HepG2 (cell line): ENCODE results near the gene VKORC1. TPM values are rescaled to one million over a fixed set of nuclear protein-coding genes. Genes with fewer than 3 reads are reported as not detected.

Experiments
- AKAP8 ChIP-seq: sonication (generic); formaldehyde crosslinking; IDR thresholded peaks from 2 replicates; pipeline ENCODE4 v1.5.1; 2020; ENCODE audit warnings: mild to moderate bottlenecking, missing genetic modification reagents
- FOXK2 ChIP-seq: fragments of 450-650 bp; IDR thresholded peaks from 2 replicates; pipeline ENCODE4 v1.6.1; 2016
- HNRNPL ChIP-seq: fragments of 200-400 bp; formaldehyde crosslinking; IDR thresholded peaks from 2 replicates; pipeline ENCODE4 v1.6.1; 2017; ENCODE audit warnings: mild to moderate bottlenecking, low read depth, low read length
- HOXA5 ChIP-seq: sonication (generic); formaldehyde crosslinking; IDR thresholded peaks from 2 replicates; pipeline ENCODE4 v1.4.0; 2020; ENCODE audit warnings: missing genetic modification reagents
- KDM4B ChIP-seq: sonication (generic); formaldehyde crosslinking; IDR thresholded peaks from 2 replicates; pipeline ENCODE4 v1.4.0; 2020; ENCODE audit warnings: missing genetic modification reagents
- MTF2 ChIP-seq: sonication (generic); formaldehyde crosslinking; IDR thresholded peaks from 2 replicates; pipeline ENCODE4 v1.5.0; 2020; ENCODE audit warnings: missing genetic modification reagents, borderline replicate concordance
- NCOA2 ChIP-seq: sonication (generic); formaldehyde crosslinking; IDR thresholded peaks from 2 replicates; pipeline ENCODE4 v1.8.0; 2022; ENCODE audit warnings: inconsistent platforms
- POLR2A ChIP-seq, 2 experiments: IDR thresholded peaks; 2 replicates each; pipeline ENCODE4 v1.6.1; 2011; ENCODE audit warnings: low read depth in 2 of 2, low read length in 2 of 2, mild to moderate bottlenecking in 1 of 2, moderate library complexity in 1 of 2; ENCODE audit not compliant: insufficient read depth in 1 of 2
- STAT5B ChIP-seq: sonication (generic); formaldehyde crosslinking; IDR thresholded peaks from 2 replicates; pipeline ENCODE4 v1.4.0; 2020; ENCODE audit warnings: missing genetic modification reagents
- TEAD2 ChIP-seq: sonication (generic); formaldehyde crosslinking; IDR thresholded peaks from 2 replicates; pipeline ENCODE4 v1.9.0; 2021; ENCODE audit warnings: missing genetic modification reagents
- ZFP36 ChIP-seq: fragments of 150-350 bp; IDR thresholded peaks from 2 replicates; pipeline ENCODE4 v1.6.1; 2018; ENCODE audit warnings: borderline replicate concordance, low read length, low read depth; ENCODE audit not compliant: partially characterized antibody
- ZNF20 ChIP-seq: sonication (generic); formaldehyde crosslinking; IDR thresholded peaks from 2 replicates; pipeline ENCODE4 v1.4.0; 2020; ENCODE audit warnings: mild to moderate bottlenecking, moderate library complexity, missing genetic modification reagents
- ZNF30 ChIP-seq: sonication (generic); formaldehyde crosslinking; IDR thresholded peaks from 2 replicates; pipeline ENCODE4 v1.5.0; 2020; ENCODE audit warnings: mild to moderate bottlenecking, missing genetic modification reagents
- ZNF343 ChIP-seq: sonication (generic); formaldehyde crosslinking; IDR thresholded peaks from 2 replicates; pipeline ENCODE4 v1.4.0; 2020; ENCODE audit warnings: mild to moderate bottlenecking, missing genetic modification reagents
- ZNF354B ChIP-seq: sonication (generic); formaldehyde crosslinking; IDR thresholded peaks from 2 replicates; pipeline ENCODE4 v1.8.0; 2022; ENCODE audit warnings: mild to moderate bottlenecking, missing genetic modification reagents
- ZNF629 ChIP-seq: sonication (generic); formaldehyde crosslinking; conservative IDR thresholded peaks from 2 replicates; pipeline ENCODE4 v1.5.0; 2020; ENCODE audit warnings: missing genetic modification reagents
- ZZZ3 ChIP-seq: sonication (generic); formaldehyde crosslinking; IDR thresholded peaks from 2 replicates; pipeline ENCODE4 v1.4.0; 2020; ENCODE audit warnings: missing genetic modification reagents, mild to moderate bottlenecking, borderline replicate concordance
- polyA plus RNA-seq, 8 experiments: library from polyadenylated mRNA; depleted of rRNA in 3 of 8; stranded (reverse) in 7 of 8; unstranded in 1 of 8; fragments of >200 nt; fragmentation: Illumina TruSeq in 4 of 8; extraction: Trizol in 4 of 8; gene quantifications; 2 replicates each; pipeline versions ENCODE4 v1.2.1 to v1.2.3, GENCODE V29; 2011 to 2016; ENCODE audit warnings: low read depth in 4 of 8, missing spikeins in 1 of 8, mixed read lengths in 1 of 8; ENCODE audit not compliant: insufficient read depth in 1 of 8
- total RNA-seq, 5 experiments: library from RNA; depleted of rRNA; stranded (reverse); fragments of >200 nt; fragmentation: Illumina TruSeq; extraction: Trizol; gene quantifications; 2 replicates each; pipeline ENCODE4 v1.2.3, GENCODE V29; 2016; ENCODE audit warnings: low read depth in 1 of 5
- TF ChIP-seq, protein P1 (sequence below): sonication (generic); formaldehyde crosslinking; IDR thresholded peaks from 2 replicates; pipeline ENCODE4 v1.5.1; 2020; ENCODE audit warnings: mild to moderate bottlenecking, missing genetic modification reagents, moderate library complexity
- TF ChIP-seq, protein P2 (sequence below), 2 experiments: sonication (generic) in 1 of 2; formaldehyde crosslinking in 1 of 2; IDR thresholded peaks; 2 replicates each; pipeline versions ENCODE4 v1.5.1 to v1.6.1; 2011 to 2020; ENCODE audit warnings: borderline replicate concordance in 1 of 2, low read depth in 1 of 2, low read length in 1 of 2, mild to moderate bottlenecking in 1 of 2, missing genetic modification reagents in 1 of 2, moderate library complexity in 1 of 2
- TF ChIP-seq, protein P3 (sequence below): sonication (generic); formaldehyde crosslinking; IDR thresholded peaks from 2 replicates; pipeline ENCODE4; 2020; ENCODE audit warnings: missing genetic modification reagents, mild to moderate bottlenecking, borderline replicate concordance
- TF ChIP-seq, protein P4 (sequence below): sonication (generic); formaldehyde crosslinking; IDR thresholded peaks from 2 replicates; pipeline ENCODE4 v1.4.0; 2020; ENCODE audit warnings: missing genetic modification reagents
- TF ChIP-seq, protein P5 (sequence below): sonication (generic); formaldehyde crosslinking; IDR thresholded peaks from 2 replicates; pipeline ENCODE4 v1.4.0; 2020; ENCODE audit warnings: mild to moderate bottlenecking, missing genetic modification reagents

VKORC1 gene
- total and polyA plus RNA-seq, 2 of the 13 experiments (the other 11 are each of a cell fraction or from before 2014, with no cell fraction given), result 141 to 615 TPM

DNA sequence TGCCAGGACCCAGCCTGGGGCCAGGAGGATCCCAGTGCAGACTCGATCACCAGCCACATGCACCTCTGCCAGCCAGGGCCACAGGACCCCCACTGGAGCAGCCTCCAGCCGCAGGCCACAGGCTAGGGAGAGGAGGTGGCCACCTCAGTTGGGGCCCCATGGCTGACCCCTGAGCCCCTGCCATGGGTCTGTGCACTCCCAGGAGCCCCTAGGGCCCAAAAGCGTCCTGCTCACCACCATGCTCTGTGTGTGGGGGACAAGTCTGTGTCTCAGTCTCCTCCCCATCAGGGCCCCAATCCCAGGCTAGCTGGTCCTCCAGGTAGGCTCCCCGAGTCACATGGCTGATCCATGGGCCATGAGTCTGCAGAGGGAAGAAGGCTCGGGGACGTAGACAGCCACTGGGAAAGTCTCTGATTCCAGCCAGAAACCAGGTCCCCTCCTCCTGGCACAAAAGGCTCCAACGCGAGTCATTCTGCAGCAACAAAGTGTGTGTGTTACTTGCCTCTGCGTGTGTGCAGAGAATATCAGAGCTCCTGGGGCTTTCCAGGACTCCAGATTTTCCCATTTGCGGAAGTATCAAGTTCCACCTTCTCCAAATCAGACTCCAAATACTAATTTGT is 47.0 kb upstream of the VKORC1 start (continued):
- TF ChIP-seq POLR2A (IDR thresholded peaks at IDR 0.05; ENCODE audit: insufficient read depth in 1 of 2, low read depth in 2 of 2, low read length in 2 of 2) (no peak; a peak in 1 of 4 replicates), AKAP8 (CRISPR knock-in tag) (0 out of 2 replicates have a peak, but pooled peaks have one; percentile 6), ZZZ3 (no peak), FOXK2 (no peak), ZFP36 (no peak), MTF2 (CRISPR knock-in tag) (no peak; the same call in 1 of the 2 replicates), ZNF343 (CRISPR knock-in tag) (no peak), KDM4B (peak; percentile 21; the same call in 1 of the 2 replicates), ZNF30 (CRISPR knock-in tag) (no peak), TEAD2 (CRISPR knock-in tag) (no peak), HOXA5 (CRISPR knock-in tag) (no peak), NCOA2 (CRISPR knock-in tag) (0 out of 2 replicates have a peak, but pooled peaks have one; percentile 2), STAT5B (CRISPR knock-in tag) (peak; percentile 68; the same call in 1 of the 2 replicates), ZNF629 (no peak), ZNF354B (CRISPR knock-in tag) (no peak), ZNF20 (CRISPR knock-in tag) (no peak), HNRNPL (no peak)
- TF ChIP-seq, protein P1, sequence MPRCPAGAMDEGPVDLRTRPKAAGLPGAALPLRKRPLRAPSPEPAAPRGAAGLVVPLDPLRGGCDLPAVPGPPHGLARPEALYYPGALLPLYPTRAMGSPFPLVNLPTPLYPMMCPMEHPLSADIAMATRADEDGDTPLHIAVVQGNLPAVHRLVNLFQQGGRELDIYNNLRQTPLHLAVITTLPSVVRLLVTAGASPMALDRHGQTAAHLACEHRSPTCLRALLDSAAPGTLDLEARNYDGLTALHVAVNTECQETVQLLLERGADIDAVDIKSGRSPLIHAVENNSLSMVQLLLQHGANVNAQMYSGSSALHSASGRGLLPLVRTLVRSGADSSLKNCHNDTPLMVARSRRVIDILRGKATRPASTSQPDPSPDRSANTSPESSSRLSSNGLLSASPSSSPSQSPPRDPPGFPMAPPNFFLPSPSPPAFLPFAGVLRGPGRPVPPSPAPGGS (CRISPR knock-in tag), result no peak
- TF ChIP-seq, protein P2, sequence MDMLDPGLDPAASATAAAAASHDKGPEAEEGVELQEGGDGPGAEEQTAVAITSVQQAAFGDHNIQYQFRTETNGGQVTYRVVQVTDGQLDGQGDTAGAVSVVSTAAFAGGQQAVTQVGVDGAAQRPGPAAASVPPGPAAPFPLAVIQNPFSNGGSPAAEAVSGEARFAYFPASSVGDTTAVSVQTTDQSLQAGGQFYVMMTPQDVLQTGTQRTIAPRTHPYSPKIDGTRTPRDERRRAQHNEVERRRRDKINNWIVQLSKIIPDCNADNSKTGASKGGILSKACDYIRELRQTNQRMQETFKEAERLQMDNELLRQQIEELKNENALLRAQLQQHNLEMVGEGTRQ (IDR thresholded peaks at IDR 0.05; ENCODE audit: low read depth, low read length), result no peak
- TF ChIP-seq, protein P2 (CRISPR knock-in tag; IDR thresholded peaks at IDR 0.05; ENCODE audit: borderline replicate concordance), result no peak
- TF ChIP-seq, protein P3, sequence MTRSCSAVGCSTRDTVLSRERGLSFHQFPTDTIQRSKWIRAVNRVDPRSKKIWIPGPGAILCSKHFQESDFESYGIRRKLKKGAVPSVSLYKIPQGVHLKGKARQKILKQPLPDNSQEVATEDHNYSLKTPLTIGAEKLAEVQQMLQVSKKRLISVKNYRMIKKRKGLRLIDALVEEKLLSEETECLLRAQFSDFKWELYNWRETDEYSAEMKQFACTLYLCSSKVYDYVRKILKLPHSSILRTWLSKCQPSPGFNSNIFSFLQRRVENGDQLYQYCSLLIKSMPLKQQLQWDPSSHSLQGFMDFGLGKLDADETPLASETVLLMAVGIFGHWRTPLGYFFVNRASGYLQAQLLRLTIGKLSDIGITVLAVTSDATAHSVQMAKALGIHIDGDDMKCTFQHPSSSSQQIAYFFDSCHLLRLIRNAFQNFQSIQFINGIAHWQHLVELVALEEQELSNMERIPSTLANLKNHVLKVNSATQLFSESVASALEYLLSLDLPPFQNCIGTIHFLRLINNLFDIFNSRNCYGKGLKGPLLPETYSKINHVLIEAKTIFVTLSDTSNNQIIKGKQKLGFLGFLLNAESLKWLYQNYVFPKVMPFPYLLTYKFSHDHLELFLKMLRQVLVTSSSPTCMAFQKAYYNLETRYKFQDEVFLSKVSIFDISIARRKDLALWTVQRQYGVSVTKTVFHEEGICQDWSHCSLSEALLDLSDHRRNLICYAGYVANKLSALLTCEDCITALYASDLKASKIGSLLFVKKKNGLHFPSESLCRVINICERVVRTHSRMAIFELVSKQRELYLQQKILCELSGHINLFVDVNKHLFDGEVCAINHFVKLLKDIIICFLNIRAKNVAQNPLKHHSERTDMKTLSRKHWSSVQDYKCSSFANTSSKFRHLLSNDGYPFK (CRISPR knock-in tag), result peak; percentile 21; the same call in 1 of the 2 replicates
- TF ChIP-seq, protein P4, sequence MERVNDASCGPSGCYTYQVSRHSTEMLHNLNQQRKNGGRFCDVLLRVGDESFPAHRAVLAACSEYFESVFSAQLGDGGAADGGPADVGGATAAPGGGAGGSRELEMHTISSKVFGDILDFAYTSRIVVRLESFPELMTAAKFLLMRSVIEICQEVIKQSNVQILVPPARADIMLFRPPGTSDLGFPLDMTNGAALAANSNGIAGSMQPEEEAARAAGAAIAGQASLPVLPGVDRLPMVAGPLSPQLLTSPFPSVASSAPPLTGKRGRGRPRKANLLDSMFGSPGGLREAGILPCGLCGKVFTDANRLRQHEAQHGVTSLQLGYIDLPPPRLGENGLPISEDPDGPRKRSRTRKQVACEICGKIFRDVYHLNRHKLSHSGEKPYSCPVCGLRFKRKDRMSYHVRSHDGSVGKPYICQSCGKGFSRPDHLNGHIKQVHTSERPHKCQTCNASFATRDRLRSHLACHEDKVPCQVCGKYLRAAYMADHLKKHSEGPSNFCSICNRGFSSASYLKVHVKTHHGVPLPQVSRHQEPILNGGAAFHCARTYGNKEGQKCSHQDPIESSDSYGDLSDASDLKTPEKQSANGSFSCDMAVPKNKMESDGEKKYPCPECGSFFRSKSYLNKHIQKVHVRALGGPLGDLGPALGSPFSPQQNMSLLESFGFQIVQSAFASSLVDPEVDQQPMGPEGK (CRISPR knock-in tag), result no peak; the same call in none of the 2 replicates
- TF ChIP-seq, protein P5, sequence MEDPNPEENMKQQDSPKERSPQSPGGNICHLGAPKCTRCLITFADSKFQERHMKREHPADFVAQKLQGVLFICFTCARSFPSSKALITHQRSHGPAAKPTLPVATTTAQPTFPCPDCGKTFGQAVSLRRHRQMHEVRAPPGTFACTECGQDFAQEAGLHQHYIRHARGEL (CRISPR knock-in tag), result no peak
